Activated CD4-positive, alpha-beta T cell treated with anti-CD3 and anti-CD28 coated beads, Interleukin-2, amount 10 ng/mL, durations not matched to agents 24 days and 14 days (primary cell): ENCODE results near the gene C1orf146. TPM values are rescaled to one million over a fixed set of nuclear protein-coding genes. Genes with fewer than 3 reads are reported as not detected.
A peak's percentile ranks its signal among the peaks of the same experiment; 100 is the strongest.

ENCODE experiments used
- DNase-seq: peaks from one replicate; pipeline ENCODE4 v3.0.0; 2022
- H3K27ac Mint-ChIP-seq: one replicate; pipeline ENCODE4 v1.8.0; 2022; ENCODE audit warnings: mild to moderate bottlenecking, mixed read lengths
- H3K27me3 Mint-ChIP-seq: one replicate; pipeline ENCODE4 v1.8.0; 2022; ENCODE audit warnings: mixed read lengths
- H3K36me3 Mint-ChIP-seq: one replicate; pipeline ENCODE4 v1.8.0; 2022; ENCODE audit warnings: low read depth, mild to moderate bottlenecking, mixed read lengths
- H3K4me1 Mint-ChIP-seq: one replicate; pipeline ENCODE4 v1.8.0; 2021; ENCODE audit warnings: mixed read lengths
- H3K4me3 Mint-ChIP-seq: one replicate; pipeline ENCODE4 v1.8.0; 2022; ENCODE audit warnings: mild to moderate bottlenecking, moderate library complexity, mixed read lengths
- H3K9me3 Mint-ChIP-seq: one replicate; pipeline ENCODE4 v1.8.0; 2021; ENCODE audit warnings: mixed read lengths
- intact Hi-C: fragments of 100-400 bp; cut with micrococcal nuclease; formaldehyde crosslinking; loops from one replicate; pipeline ENCODE4 v1.15.1; 2023
- total RNA-seq: library from RNA; stranded (reverse); gene quantifications from 2 replicates; pipeline ENCODE4 v1.2.3, GENCODE V29; 2022

C1orf146 gene, protein sequence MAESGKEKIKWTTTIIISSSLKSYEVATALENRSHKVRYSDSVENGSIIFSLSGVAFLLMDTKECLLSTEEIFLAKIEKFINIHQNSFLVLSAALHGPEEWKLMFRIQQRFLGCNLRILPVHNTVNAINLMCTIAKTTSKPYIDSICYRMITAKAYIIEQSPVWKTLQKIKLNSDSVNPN
- total RNA-seq: not detected in 2 replicates

DNA sequence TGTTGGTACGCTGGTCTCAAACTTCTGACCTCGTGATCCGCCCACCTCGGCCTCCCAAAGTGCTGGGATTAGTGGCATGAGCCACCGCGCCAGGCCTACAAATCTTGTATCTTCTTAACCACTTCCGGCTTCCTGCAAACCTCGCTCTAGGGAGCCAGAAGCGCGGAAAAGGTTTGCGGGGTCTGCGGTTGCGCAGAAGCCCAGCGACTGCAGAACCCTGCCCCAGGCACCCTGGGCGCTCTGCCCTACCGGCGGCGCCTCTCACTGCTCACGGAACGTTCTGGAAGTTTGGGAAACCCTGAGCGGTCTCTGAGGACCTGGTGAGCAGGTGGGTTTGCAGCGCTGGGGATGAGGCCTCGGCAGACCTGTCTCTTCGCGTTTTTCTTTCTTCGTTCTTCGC, at the start of gene C1orf146:
Gene C1orf146 (plus strand): TSS at position 195 of the 400 bp plus-strand sequence. CDS start 13,506 bp downstream, outside the sequence.
- no peaks in the 10 kb centered on the region for H3K36me3 Mint-ChIP-seq
- DNase-seq: no peak
- H3K4me1 Mint-ChIP-seq: no peaks in the 10 kb centered on the region
- H3K27ac Mint-ChIP-seq: no peak within 1 kb of the TSS
- no peaks in the 10 kb centered on the region for H3K9me3 Mint-ChIP-seq
- H3K27me3 Mint-ChIP-seq: peaks cover 4% of the 10 kb centered on the region
- intact Hi-C loops: no loop called here
- H3K4me3 Mint-ChIP-seq: no peak within 1 kb of the TSS

DNA sequence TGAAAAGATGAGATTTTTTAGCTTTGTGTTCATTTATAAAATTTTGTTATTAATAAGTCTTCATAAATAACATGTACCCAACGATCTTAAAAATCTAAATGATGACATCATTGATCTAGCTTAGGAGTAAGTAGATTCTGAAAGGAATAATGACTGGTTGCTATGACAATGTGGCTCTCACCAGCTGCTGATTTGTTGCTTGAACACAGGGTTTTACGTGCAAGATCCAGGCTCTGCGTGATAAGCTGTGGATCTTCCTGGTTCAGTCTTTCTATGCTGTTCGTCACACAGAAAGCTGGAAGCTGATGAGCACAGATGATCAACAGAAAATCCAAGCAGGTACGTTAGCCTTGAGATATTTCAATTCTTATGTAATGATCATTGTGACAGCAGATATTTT, 49.1 kb upstream of the C1orf146 start:
- DNase-seq: no peak
- no peaks in the 10 kb centered on the region for H3K36me3 Mint-ChIP-seq
- no peak overlapping the region for H3K27ac Mint-ChIP-seq
- intact Hi-C loops: no loop called here
- H3K27me3 Mint-ChIP-seq: no peaks in the 10 kb centered on the region
- no peaks in the 10 kb centered on the region for H3K9me3 Mint-ChIP-seq
- no peaks in the 10 kb centered on the region for H3K4me1 Mint-ChIP-seq
- H3K4me3 Mint-ChIP-seq: no peak overlapping the region

DNA sequence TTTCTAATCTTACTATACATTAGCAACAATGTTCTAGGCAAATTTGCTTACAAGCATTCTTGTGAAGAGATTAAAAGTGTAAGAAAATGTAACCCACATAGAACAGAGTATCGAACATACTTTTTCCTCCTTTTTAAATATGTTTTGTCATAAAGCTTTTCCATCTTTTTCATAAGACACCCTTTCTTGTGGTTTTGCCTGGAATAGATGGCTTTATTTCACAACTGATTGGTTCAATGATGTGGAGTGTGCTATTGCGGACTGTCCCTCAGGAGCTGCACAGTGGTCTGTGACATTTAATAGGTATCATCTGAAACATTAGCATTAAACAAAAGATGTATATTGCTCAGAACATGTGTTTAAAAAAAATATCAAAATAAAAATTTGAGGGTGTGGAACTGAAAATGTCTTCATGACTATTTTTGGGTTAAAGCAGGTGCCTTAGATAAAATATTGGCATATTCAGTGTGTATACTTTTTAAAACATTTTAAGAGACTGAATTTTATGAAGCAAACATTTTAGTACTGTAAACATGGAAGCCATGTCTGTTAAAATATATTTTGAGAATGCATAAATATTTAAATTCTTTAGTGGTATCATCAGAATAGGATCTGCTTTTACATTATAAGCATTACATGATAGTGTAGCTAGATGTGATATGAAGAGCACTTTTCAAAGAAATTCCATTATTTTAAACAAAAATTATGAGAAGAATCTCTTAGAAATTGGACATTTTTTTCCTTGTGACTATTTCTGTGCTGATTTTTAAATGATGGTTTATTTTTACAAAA, 48.3 kb upstream of the C1orf146 start:
- H3K36me3 Mint-ChIP-seq: no peaks in the 10 kb centered on the region
- intact Hi-C loops: no loop called here
- H3K4me3 Mint-ChIP-seq: no peak overlapping the region
- H3K27ac Mint-ChIP-seq: no peak overlapping the region
- H3K9me3 Mint-ChIP-seq: no peaks in the 10 kb centered on the region
- no peaks in the 10 kb centered on the region for H3K4me1 Mint-ChIP-seq
- no peak for DNase-seq
- H3K27me3 Mint-ChIP-seq: no peaks in the 10 kb centered on the region

GRCh38 chr1:92184632-92185031, 33.1 kb upstream of the C1orf146 start:
- Mint-ChIP-seq H3K27me3 (peaks cover 5% of the 10 kb centered on the region), H3K9me3 (no peaks in the 10 kb centered on the region), H3K4me3 (no peak overlapping the region), H3K27ac (no peak overlapping the region), H3K4me1 (no peaks in the 10 kb centered on the region), H3K36me3 (no peaks in the 10 kb centered on the region)
- intact Hi-C loops: no loop called here
- DNase-seq: no peak

DNA sequence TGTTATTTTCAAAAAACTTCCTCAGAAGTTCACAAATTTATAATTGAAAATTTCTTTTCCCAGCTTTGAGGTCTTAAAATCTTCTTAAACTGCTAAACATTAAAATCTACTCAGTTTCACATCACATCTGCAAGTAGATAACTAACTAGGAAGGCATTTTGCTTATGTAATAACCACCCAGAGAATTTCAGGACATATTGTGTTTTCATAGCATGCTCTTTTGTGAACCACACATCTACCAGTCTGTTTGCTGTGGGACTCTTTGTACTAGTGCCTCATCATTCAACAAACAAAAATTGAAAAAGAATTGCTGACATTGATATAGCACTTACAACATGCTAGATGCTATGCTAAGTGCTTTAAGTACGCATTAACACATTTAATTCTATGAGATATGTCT, 31.6 kb upstream of the C1orf146 start:
- intact Hi-C loops: no loop called here
- no peaks in the 10 kb centered on the region for H3K9me3 Mint-ChIP-seq

DNA sequence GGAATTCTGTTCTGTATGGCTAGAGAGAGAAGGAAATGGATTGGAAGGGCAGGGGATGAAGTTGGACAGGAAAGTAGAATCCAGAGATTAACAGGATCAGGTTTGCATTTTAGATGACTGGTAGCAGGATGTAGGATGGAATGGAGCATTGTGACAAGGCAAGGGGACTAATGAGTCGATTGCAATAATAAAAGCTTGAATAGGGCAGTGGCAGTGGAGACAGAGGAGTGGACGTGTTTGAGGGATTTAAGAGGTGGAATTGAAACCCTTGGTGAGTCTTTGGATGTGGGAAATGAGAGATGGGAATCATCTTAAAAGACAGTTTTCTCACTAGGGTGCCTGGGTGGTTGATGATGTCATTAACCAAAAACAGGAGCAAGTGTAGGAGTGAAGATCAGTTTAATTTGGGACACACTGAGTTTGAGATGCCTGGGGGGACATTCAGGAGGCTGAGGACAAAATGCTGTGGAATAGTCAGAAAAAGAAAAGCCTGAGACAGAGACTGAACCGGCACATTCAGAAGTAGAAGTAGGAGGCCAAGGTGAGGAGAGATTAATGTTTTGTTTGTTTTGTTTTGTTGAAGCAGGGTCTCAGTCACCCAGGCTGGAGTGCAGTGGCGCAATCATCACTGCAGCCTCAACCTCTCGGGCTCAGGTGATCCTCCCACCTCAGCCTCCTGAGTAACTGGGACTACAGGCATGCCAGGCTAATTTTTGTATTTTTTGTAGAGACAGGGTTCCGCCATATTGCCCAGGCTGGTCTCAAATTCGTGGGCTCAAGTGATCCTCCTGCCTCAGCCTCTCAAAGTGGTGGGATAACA, 29.1 kb upstream of the C1orf146 start:
- no peaks in the 10 kb centered on the region for H3K9me3 Mint-ChIP-seq
- no peak for DNase-seq
- H3K36me3 Mint-ChIP-seq: no peaks in the 10 kb centered on the region
- H3K27me3 Mint-ChIP-seq: peaks cover 5% of the 10 kb centered on the region
- H3K4me1 Mint-ChIP-seq: no peaks in the 10 kb centered on the region
- H3K4me3 Mint-ChIP-seq: no peak overlapping the region
- H3K27ac Mint-ChIP-seq: no peak overlapping the region
- intact Hi-C loops: no loop called here

More for the DNA sequence above, 31.6 kb upstream of the C1orf146 start:
- Mint-ChIP-seq H3K36me3 (no peaks in the 10 kb centered on the region), H3K4me1 (no peaks in the 10 kb centered on the region), H3K27ac (no peak overlapping the region), H3K27me3 (peaks cover 5% of the 10 kb centered on the region), H3K4me3 (no peak overlapping the region)
- no peak for DNase-seq

- Mint-ChIP-seq H3K4me3 (no peak overlapping the region), H3K4me1 (peaks cover 1% of the 10 kb centered on the region), H3K36me3 (no peaks in the 10 kb centered on the region), H3K27ac (no peak overlapping the region), H3K27me3 (peaks cover 9% of the 10 kb centered on the region), H3K9me3 (no peaks in the 10 kb centered on the region)
- intact Hi-C loops: no loop called here
- DNase-seq: no peak
These were observed 26.0 kb upstream of the C1orf146 start for GRCh38 chr1:92191726-92192125.

GRCh38 chr1:92192246-92192645, 25.5 kb upstream of the C1orf146 start:
- Mint-ChIP-seq H3K4me3 (no peak overlapping the region), H3K4me1 (peaks cover 4% of the 10 kb centered on the region), H3K27ac (no peak overlapping the region), H3K27me3 (peaks cover 9% of the 10 kb centered on the region), H3K36me3 (no peaks in the 10 kb centered on the region), H3K9me3 (no peaks in the 10 kb centered on the region)
- intact Hi-C loops: no loop called here
- no peak for DNase-seq

DNA sequence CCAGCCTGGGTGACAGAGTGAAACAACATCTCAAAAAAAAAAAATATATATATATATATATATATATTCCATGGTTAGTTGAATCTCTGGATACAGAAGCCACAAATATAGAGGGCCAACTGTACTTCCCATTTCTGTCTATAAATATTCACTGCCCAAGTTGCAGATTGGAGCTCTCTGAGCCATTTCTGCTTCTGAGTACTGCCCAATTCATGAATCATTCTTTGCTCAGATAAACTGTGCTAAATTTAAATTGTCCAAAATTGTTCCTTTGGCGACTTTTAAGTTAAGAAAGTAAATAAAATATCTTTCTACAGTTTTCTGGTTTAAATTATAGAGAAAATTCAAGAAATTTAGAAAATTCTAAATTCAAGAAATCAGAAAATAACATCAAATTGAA, 23.2 kb upstream of the C1orf146 start:
- intact Hi-C loops: no loop called here
- H3K4me1 Mint-ChIP-seq: peaks cover 4% of the 10 kb centered on the region
- no peaks in the 10 kb centered on the region for H3K36me3 Mint-ChIP-seq
- peaks cover 3% of the 10 kb centered on the region for H3K27me3 Mint-ChIP-seq
- no peak overlapping the region for H3K4me3 Mint-ChIP-seq
- no peak for DNase-seq
- no peaks in the 10 kb centered on the region for H3K9me3 Mint-ChIP-seq
- no peak overlapping the region for H3K27ac Mint-ChIP-seq

DNA sequence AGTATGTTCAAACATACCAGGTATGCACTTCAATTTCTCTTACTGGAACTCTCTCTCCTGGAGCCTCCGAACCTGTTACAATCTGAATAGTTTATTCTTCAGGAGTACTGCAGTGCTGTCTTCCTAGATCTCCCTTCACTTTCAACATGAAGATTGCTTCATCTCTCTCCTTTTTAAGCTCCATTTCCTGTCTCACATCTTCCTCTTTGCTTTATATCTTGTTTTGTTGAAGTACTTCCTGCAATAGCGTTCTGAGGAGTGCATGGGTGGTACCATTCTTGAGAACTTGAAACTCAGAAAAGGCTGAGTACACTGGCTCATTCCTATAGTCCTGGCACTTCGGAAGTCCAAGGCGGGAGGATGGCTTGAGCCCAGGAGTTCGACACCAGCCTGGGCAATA, 15.7 kb upstream of the C1orf146 start:
- peak; percentile 63 for DNase-seq
- H3K9me3 Mint-ChIP-seq: peaks cover 29% of the 10 kb centered on the region
- no peaks in the 10 kb centered on the region for H3K27me3 Mint-ChIP-seq
- peak overlapping the region; percentile 69 for H3K27ac Mint-ChIP-seq
- H3K36me3 Mint-ChIP-seq: peaks cover 13% of the 10 kb centered on the region
- H3K4me1 Mint-ChIP-seq: peaks cover 15% of the 10 kb centered on the region
- intact Hi-C loops: no loop called here
- H3K4me3 Mint-ChIP-seq: peak overlapping the region; percentile 7

DNA sequence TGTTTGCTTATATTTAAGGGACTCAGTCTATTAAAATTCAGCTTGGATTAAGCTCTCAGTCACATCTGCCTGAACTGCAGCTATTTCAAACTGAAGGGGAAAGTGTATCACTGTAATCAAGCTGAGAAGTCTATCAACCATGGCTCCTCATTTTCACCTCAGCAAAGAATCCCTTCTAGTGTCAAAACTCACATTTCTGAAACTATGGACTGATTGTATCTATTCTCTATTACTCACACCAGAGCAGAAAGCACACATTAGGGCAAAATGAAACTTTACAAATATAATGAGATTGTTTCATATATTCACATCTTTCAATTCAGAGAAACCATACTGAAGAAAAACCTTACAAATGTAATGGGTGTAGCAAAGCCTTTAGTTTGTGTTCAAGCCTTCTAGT, 14.6 kb upstream of the C1orf146 start:
- peaks cover 29% of the 10 kb centered on the region for H3K9me3 Mint-ChIP-seq

DNA sequence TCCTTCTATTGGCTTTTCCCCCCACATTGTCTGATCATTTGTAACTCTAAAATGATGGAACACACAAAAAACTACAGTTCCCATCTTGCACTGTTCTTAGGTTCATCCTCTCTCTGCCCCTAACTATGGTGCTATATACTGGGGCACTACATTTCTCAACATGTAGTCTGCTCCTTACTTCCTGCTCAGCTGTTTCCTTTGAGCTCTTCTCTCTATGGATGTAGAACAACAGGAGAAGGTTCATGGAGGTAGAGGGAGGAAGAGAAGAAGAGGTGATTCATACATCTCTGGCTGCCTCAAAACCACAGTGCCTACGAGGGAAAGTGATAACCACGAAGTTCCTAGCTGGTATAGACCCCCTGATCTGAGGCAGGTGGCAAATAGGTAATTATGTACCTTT, 7.0 kb upstream of the C1orf146 start:
- intact Hi-C loops: no loop called here
- peaks cover 7% of the 10 kb centered on the region for H3K4me1 Mint-ChIP-seq
- H3K9me3 Mint-ChIP-seq: peaks cover 11% of the 10 kb centered on the region
- peaks cover 4% of the 10 kb centered on the region for H3K27me3 Mint-ChIP-seq
- H3K4me3 Mint-ChIP-seq: no peak overlapping the region
- no peak overlapping the region for H3K27ac Mint-ChIP-seq
- H3K36me3 Mint-ChIP-seq: no peaks in the 10 kb centered on the region
- no peak for DNase-seq

More for the DNA sequence above, 14.6 kb upstream of the C1orf146 start:
- Mint-ChIP-seq H3K4me1 (peaks cover 15% of the 10 kb centered on the region), H3K36me3 (peaks cover 13% of the 10 kb centered on the region), H3K4me3 (no peak overlapping the region), H3K27ac (no peak overlapping the region), H3K27me3 (no peaks in the 10 kb centered on the region)
- no peak for DNase-seq
- intact Hi-C loops: no loop called here

- H3K4me3 Mint-ChIP-seq: no peak overlapping the region
- peaks cover 8% of the 10 kb centered on the region for H3K9me3 Mint-ChIP-seq
- no peaks in the 10 kb centered on the region for H3K36me3 Mint-ChIP-seq
- H3K4me1 Mint-ChIP-seq: peaks cover 7% of the 10 kb centered on the region
- DNase-seq: no peak
- peaks cover 4% of the 10 kb centered on the region for H3K27me3 Mint-ChIP-seq
- intact Hi-C loops: no loop called here
- no peak overlapping the region for H3K27ac Mint-ChIP-seq
These were observed 6.5 kb upstream of the C1orf146 start for GRCh38 chr1:92211166-92211565.

- H3K27ac Mint-ChIP-seq: no peak overlapping the region
- no peaks in the 10 kb centered on the region for H3K36me3 Mint-ChIP-seq
- intact Hi-C loops: no loop called here
- H3K27me3 Mint-ChIP-seq: peaks cover 4% of the 10 kb centered on the region
- no peak for DNase-seq
- H3K4me1 Mint-ChIP-seq: no peaks in the 10 kb centered on the region
- H3K9me3 Mint-ChIP-seq: no peaks in the 10 kb centered on the region
- H3K4me3 Mint-ChIP-seq: no peak overlapping the region
These were observed 844 bp downstream of the C1orf146 start for GRCh38 chr1:92218559-92218958.
